ENCODE measurements around the gene ELMOD3. TPM values are rescaled to one million over a fixed set of nuclear protein-coding genes. Genes with fewer than 3 reads are reported as not detected.
"Not testable (repeated sequence)": the region's sequence is repeated elsewhere in the genome, so short reads cannot be mapped to it uniquely, and the experiment has no call there.

Gene ELMOD3
- total RNA-seq, 1 donor from 2014 or later = 22.3 TPM

GRCh38 chr2:85310330-85310729 lies 44.2 kb upstream of the ELMOD3 start:
- no peaks in the 10 kb centered on the region for H3K27me3 ChIP-seq (ENCODE audit: control insufficient read depth, insufficient read depth, low read length)
- H3K4me3 ChIP-seq (ENCODE audit: low read depth, low read length) = no peak overlapping the region
- no peaks in the 10 kb centered on the region for H3K36me3 ChIP-seq (ENCODE audit: control insufficient read depth, insufficient read depth, low read length)
- no peak for DNase-seq (ENCODE audit: low read depth)
- no peak for TF ChIP-seq CTCF (IDR thresholded peaks at IDR 0.05; ENCODE audit: insufficient read depth, low read length, poor library complexity, severe bottlenecking)

- H3K36me3 ChIP-seq (ENCODE audit: control insufficient read depth, insufficient read depth, low read length) = no peaks in the 10 kb centered on the region
- no peak for DNase-seq (ENCODE audit: low read depth)
- H3K27me3 ChIP-seq (ENCODE audit: control insufficient read depth, insufficient read depth, low read length) = no peaks in the 10 kb centered on the region
- H3K4me3 ChIP-seq (ENCODE audit: low read depth, low read length) = no peak overlapping the region
- TF ChIP-seq CTCF (IDR thresholded peaks at IDR 0.05; ENCODE audit: insufficient read depth, low read length, poor library complexity, severe bottlenecking) = no peak
These were observed 42.2 kb upstream of the ELMOD3 start for GRCh38 chr2:85312404-85312803.

DNA sequence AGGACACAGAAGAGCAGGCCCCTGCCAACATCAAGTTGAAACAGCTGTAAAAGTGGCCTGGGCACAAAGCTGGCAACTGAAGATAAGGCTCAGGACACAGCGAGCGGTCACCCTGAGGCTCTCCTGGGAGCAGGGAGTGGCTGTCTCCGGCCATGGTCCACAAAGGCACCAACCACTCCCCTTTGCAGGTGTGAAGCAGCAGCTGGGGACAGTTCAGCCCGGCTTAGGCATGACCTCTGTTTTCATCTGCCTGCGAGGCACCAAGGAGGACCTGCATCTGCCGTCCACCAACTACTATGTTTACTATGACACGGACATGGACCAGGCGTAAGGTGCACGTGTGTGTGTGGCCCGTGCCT lies 39.7 kb upstream of the ELMOD3 start:
- H3K4me3 ChIP-seq (ENCODE audit: low read depth, low read length) = no peak overlapping the region
- no peak for DNase-seq (ENCODE audit: low read depth)
- H3K27me3 ChIP-seq (ENCODE audit: control insufficient read depth, insufficient read depth, low read length) = no peaks in the 10 kb centered on the region
- TF ChIP-seq CTCF (IDR thresholded peaks at IDR 0.05; ENCODE audit: insufficient read depth, low read length, poor library complexity, severe bottlenecking) = no peak
- H3K36me3 ChIP-seq (ENCODE audit: control insufficient read depth, insufficient read depth, low read length) = no peaks in the 10 kb centered on the region

DNA sequence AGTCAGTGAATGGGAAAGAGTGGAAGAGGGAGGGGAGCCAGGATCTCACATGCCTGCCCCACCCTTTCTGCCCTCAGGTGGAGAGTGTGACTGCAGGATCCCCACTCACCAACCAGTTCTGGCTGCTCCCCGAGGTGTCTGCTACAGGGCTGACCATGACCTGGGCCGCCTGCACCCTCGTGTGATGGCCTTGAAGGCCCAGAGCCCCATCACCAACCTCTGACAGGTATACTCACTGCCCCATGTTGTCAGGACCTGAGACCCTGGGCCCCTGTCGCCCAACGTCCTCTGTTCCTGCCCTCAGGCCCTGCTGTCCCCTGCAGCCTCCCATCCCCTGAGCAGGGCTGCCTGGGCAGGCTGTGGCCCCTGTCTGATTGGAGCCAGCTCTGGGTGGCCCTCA lies 38.6 kb upstream of the ELMOD3 start:
- H3K4me3 ChIP-seq (ENCODE audit: low read depth, low read length); H3K27me3 ChIP-seq (ENCODE audit: control insufficient read depth, insufficient read depth, low read length); H3K36me3 ChIP-seq (ENCODE audit: control insufficient read depth, insufficient read depth, low read length); DNase-seq (ENCODE audit: low read depth): not testable (repeated sequence)

GRCh38 chr2:85318222-85319074 lies 36.1 kb upstream of the ELMOD3 start:
- H3K4me3 ChIP-seq (ENCODE audit: low read depth, low read length) = no peak overlapping the region
- no peaks in the 10 kb centered on the region for H3K36me3 ChIP-seq (ENCODE audit: control insufficient read depth, insufficient read depth, low read length)
- no peaks in the 10 kb centered on the region for H3K27me3 ChIP-seq (ENCODE audit: control insufficient read depth, insufficient read depth, low read length)
- DNase-seq (ENCODE audit: low read depth) = no peak
- TF ChIP-seq CTCF (IDR thresholded peaks at IDR 0.05; ENCODE audit: insufficient read depth, low read length, poor library complexity, severe bottlenecking) = no peak

DNA sequence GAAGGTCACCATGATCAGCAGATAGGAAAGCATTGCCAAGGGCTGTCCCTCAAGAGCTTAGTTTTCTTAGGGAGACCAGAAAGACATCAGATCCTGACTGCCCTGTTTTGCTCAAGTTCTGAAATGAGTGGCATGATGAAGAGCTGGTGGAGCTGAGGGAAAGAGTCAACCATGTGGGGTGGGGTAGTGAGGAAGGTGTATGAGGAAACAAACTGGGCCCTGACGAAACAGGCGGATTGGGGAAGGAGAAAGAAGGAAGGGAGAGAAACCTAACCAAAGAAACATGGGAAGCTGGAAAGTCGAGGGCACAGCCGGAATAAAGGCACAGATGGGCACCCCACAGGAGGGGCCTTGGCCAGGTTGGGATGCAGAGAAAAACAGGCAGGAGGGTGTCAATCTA lies 34.8 kb upstream of the ELMOD3 start:
- Histone ChIP-seq H3K4me3 (ENCODE audit: low read depth, low read length) (no peak overlapping the region), H3K36me3 (ENCODE audit: control insufficient read depth, insufficient read depth, low read length) (peaks cover 2% of the 10 kb centered on the region), H3K27me3 (ENCODE audit: control insufficient read depth, insufficient read depth, low read length) (no peaks in the 10 kb centered on the region)
- no peak for DNase-seq (ENCODE audit: low read depth)
- TF ChIP-seq CTCF (IDR thresholded peaks at IDR 0.05; ENCODE audit: insufficient read depth, low read length, poor library complexity, severe bottlenecking) = no peak

Measured in kidney epithelial cell (primary cell).